ENCODE measurements around the gene WIPF3. TPM values are rescaled to one million over a fixed set of nuclear protein-coding genes. Genes with fewer than 3 reads are reported as not detected.

WIPF3 gene
- total and polyA plus RNA-seq, 4 donors = 0.20 to 2.8 (median 0.29) TPM

DNA sequence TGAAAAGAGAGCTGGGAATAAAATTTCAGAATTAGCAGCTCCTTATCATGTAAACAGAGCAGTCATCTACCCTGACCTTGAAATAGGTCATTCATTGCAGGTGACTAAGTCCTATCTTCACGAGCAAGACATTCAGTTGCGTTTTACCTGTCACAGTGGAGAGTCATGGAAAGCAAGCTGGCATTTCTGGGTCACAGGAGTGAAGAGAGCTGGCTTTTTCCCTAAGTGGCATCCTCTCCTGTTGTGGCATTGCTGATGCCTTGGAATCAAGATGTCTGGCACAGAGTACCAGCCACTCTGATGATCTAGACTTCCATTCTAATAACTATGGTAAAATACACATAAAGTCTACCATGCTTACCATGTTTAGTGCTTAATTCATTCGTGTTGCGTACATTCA is 112.5 kb downstream of the WIPF3 start:
- Histone ChIP-seq H3K27me3 (ENCODE audit: control insufficient read depth in 3 of 3, insufficient read depth in 3 of 3, low read length in 2 of 3) (no peaks in the 10 kb centered on the region), H3K27ac (ENCODE audit: low read depth in 1 of 2, low read length in 1 of 2) (no peak overlapping the region), H3K9ac (ENCODE audit: insufficient read depth in 1 of 2, low read length in 2 of 2) (no peak overlapping the region), H3K4me1 (ENCODE audit: control insufficient read depth in 5 of 5, insufficient read depth in 5 of 5, low read length in 5 of 5) (peaks cover 0 to 1% (median 0%) of the 10 kb centered on the region in 5 donors), H3K9me3 (ENCODE audit: control insufficient read depth in 4 of 4, insufficient read depth in 3 of 4, low read length in 3 of 4) (no peaks in the 10 kb centered on the region), H3K4me3 (no peak overlapping the region), H3K36me3 (ENCODE audit: control insufficient read depth in 4 of 4, insufficient read depth in 4 of 4, low read length in 4 of 4) (peaks cover 0 to 15% (median 6%) of the 10 kb centered on the region in 4 donors)
- TF ChIP-seq, protein P1, sequence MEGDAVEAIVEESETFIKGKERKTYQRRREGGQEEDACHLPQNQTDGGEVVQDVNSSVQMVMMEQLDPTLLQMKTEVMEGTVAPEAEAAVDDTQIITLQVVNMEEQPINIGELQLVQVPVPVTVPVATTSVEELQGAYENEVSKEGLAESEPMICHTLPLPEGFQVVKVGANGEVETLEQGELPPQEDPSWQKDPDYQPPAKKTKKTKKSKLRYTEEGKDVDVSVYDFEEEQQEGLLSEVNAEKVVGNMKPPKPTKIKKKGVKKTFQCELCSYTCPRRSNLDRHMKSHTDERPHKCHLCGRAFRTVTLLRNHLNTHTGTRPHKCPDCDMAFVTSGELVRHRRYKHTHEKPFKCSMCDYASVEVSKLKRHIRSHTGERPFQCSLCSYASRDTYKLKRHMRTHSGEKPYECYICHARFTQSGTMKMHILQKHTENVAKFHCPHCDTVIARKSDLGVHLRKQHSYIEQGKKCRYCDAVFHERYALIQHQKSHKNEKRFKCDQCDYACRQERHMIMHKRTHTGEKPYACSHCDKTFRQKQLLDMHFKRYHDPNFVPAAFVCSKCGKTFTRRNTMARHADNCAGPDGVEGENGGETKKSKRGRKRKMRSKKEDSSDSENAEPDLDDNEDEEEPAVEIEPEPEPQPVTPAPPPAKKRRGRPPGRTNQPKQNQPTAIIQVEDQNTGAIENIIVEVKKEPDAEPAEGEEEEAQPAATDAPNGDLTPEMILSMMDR (IDR thresholded peaks at IDR 0.05; ENCODE audit: control extremely low read depth, extremely low read depth) = no peak
- DNase-seq (no peak), ATAC-seq (ENCODE audit: insufficient read depth, low FRiP score) (no peak)
- 91 to 95% methylated on average over 4 of the region's 4 CpGs for WGBS, 2 donors

DNA sequence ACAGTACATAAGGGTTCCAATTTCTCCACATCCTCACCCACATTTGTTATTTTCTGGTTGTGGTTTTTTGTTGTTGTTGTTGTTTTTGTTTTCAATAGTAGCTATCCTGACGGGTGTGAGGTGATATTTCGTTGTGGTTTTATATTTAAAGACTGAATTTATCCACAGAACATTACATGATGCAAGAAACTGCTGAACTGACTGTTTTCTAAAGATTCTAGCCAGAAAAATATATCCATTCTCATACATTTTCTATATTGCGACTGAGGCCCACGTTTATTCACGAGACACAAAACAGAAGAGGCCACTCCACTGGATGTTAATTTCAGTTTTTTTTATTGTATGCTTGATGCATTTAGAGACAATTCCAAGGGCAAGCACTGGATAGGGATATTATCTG is 113.5 kb downstream of the WIPF3 start:
- TF ChIP-seq, protein P1 (IDR thresholded peaks at IDR 0.05; ENCODE audit: control extremely low read depth, extremely low read depth) = no peak
- no peak overlapping the region for H3K27ac ChIP-seq (ENCODE audit: low read depth in 1 of 2, low read length in 1 of 2)
- no peaks in the 10 kb centered on the region for H3K9me3 ChIP-seq (ENCODE audit: control insufficient read depth in 4 of 4, insufficient read depth in 3 of 4, low read length in 3 of 4)
- no peak overlapping the region for H3K9ac ChIP-seq (ENCODE audit: insufficient read depth in 1 of 2, low read length in 2 of 2)
- ATAC-seq (ENCODE audit: insufficient read depth, low FRiP score) (no peak), DNase-seq (no peak)
- H3K27me3 ChIP-seq (ENCODE audit: control insufficient read depth in 3 of 3, insufficient read depth in 3 of 3, low read length in 2 of 3) = no peaks in the 10 kb centered on the region
- H3K36me3 ChIP-seq (ENCODE audit: control insufficient read depth in 4 of 4, insufficient read depth in 4 of 4, low read length in 4 of 4) = peaks cover 0 to 18% (median 6%) of the 10 kb centered on the region in 4 donors
- H3K4me3 ChIP-seq = no peak overlapping the region
- peaks cover 0 to 1% (median 0%) of the 10 kb centered on the region in 5 donors for H3K4me1 ChIP-seq (ENCODE audit: control insufficient read depth in 5 of 5, insufficient read depth in 5 of 5, low read length in 5 of 5)
- WGBS, 2 donors = 92 to 95% methylated on average over 5 of the region's 5 CpGs

DNA sequence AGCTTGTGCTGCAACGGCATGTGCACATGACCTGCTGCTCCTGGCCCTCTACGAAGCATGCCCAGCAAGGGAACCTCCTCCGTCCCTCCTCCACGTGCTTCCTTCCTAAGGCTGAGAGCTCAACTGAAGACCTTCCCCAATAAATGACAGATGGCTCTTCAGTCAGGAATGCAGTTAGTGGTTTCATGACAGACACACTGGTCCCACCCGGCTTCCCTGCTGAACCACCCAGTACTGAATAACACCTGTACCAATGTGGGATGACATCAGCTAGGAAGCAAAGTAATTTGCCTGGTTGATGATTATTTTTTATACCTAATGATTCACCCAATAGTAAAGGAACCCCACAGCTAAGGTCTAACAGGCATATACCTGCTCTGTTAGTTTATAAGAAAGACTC is 114.2 kb downstream of the WIPF3 start:
- Histone ChIP-seq H3K9ac (ENCODE audit: insufficient read depth in 1 of 2, low read length in 2 of 2) (no peak overlapping the region), H3K36me3 (ENCODE audit: control insufficient read depth in 4 of 4, insufficient read depth in 4 of 4, low read length in 4 of 4) (peaks cover 0 to 18% (median 6%) of the 10 kb centered on the region in 4 donors), H3K9me3 (ENCODE audit: control insufficient read depth in 4 of 4, insufficient read depth in 3 of 4, low read length in 3 of 4) (no peaks in the 10 kb centered on the region), H3K4me1 (ENCODE audit: control insufficient read depth in 5 of 5, insufficient read depth in 5 of 5, low read length in 5 of 5) (peaks cover 0 to 1% (median 0%) of the 10 kb centered on the region in 5 donors), H3K4me3 (no peak overlapping the region), H3K27ac (ENCODE audit: low read depth in 1 of 2, low read length in 1 of 2) (no peak overlapping the region), H3K27me3 (ENCODE audit: control insufficient read depth in 3 of 3, insufficient read depth in 3 of 3, low read length in 2 of 3) (no peaks in the 10 kb centered on the region)
- TF ChIP-seq, protein P1 (IDR thresholded peaks at IDR 0.05; ENCODE audit: control extremely low read depth, extremely low read depth) = no peak
- WGBS, 2 donors = 72 to 77% methylated on average over 5 of the region's 5 CpGs
- no peak for ATAC-seq (ENCODE audit: insufficient read depth, low FRiP score)
- no peak for DNase-seq

DNA sequence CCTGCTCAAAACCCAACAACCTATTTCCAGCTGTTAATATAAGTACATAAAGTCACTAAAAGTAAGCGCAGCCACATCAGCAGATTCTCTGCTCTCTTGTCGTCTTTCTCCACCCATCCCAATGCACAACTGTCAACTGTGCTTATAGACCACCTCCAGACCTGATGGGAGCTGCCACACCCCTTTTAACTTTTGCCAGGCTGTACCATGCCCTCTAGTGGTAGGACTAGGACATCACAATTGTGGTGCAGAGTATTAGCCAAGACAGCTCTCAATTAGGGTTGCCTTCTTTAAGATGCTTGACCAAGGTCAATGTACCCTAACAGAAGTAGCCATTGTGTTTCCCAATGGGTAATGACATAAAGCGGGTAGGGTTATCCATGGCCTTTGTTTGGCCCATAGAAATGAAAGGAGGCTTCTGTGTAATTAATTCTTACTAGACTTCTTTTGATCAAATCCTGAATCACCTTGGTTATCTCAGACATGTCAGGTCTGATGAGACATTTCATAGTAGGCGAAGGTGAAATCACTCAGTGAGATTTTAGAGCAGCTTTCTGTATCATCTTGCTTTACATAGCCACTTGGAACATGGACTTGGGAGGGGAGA is 115.2 kb downstream of the WIPF3 start:
- DNase-seq = peak; percentile 48 to 65 (median 61)

More for the DNA sequence above, 115.2 kb downstream of the WIPF3 start:
- TF ChIP-seq, protein P1 (IDR thresholded peaks at IDR 0.05; ENCODE audit: control extremely low read depth, extremely low read depth) = peak; percentile 67
- Histone ChIP-seq H3K27ac (ENCODE audit: low read depth in 1 of 2, low read length in 1 of 2) (no peak overlapping the region), H3K4me3 (no peak overlapping the region), H3K4me1 (ENCODE audit: control insufficient read depth in 5 of 5, insufficient read depth in 5 of 5, low read length in 5 of 5) (peaks cover 0 to 3% (median 0%) of the 10 kb centered on the region in 5 donors), H3K36me3 (ENCODE audit: control insufficient read depth in 4 of 4, insufficient read depth in 4 of 4, low read length in 4 of 4) (peaks cover 0 to 18% (median 6%) of the 10 kb centered on the region in 4 donors), H3K9ac (ENCODE audit: insufficient read depth in 1 of 2, low read length in 2 of 2) (no peak overlapping the region), H3K27me3 (ENCODE audit: control insufficient read depth in 3 of 3, insufficient read depth in 3 of 3, low read length in 2 of 3) (no peaks in the 10 kb centered on the region), H3K9me3 (ENCODE audit: control insufficient read depth in 4 of 4, insufficient read depth in 3 of 4, low read length in 3 of 4) (no peaks in the 10 kb centered on the region)
- 55% methylated on average over 4 of the region's 4 CpGs for WGBS, 2 donors
- peak; percentile 84 for ATAC-seq (ENCODE audit: insufficient read depth, low FRiP score)
